GM12892 (cell line): ENCODE data around the gene ZBTB7C.

Source experiments
- POLR2A ChIP-seq: IDR thresholded peaks from 2 replicates; pipeline ENCODE4 v1.6.1; 2011; ENCODE audit warnings: low read depth, low read length, control low read depth
- TAF1 ChIP-seq: IDR thresholded peaks from 2 replicates; pipeline ENCODE4 v1.6.1; 2011; ENCODE audit warnings: low read depth, mild to moderate bottlenecking, control low read depth, low read length, borderline replicate concordance

DNA sequence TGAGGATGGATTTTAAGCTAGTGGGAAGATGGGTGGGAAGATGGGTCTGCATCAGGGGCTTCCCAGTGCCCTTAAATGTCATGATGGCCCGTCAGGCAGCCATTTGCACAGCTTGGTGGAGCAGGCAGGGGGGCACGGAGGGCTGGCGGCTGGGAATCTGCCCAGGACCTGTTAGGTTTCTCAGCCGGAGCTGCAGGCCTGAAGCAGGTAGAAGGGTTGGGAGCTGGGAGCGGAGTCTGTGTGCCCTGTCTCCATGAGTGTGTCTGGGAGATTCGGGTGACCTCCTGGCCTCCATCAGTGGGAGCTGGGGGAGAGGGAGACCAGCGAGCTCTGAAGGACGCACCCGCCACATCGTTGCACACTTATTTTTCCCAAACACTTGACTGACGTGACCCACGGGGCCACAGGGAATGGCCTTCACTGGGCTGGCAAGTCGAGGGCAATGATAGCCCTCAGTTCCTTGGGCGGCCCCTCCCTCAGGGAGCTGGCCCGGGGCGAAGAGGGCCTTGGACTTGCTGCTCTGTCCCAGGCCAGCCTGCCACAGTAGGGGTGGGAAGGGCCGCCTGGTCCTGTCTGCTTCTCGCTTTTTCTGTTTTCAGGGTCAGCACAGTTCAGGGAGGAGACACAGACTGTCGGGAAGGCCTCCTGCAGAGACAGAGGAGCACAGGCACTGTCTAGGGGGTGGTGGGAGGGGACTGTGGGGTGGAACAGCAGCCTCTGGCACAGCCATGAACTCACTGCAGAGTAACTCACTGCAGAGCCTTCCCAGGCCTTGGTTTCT is 236.8 kb downstream of the ZBTB7C start:
- TF ChIP-seq TAF1: no peak
- no peak for TF ChIP-seq POLR2A
